GM21717 (cell line): ENCODE results near the gene MAP3K15.
"Not testable (repeated sequence)": the region's sequence is repeated elsewhere in the genome, so short reads cannot be mapped to it uniquely, and the experiment has no call there.

Experiments used
- ATAC-seq: cut with Tn5 transposase; IDR thresholded peaks from one replicate; pipeline ENCODE4 v1.9.1; 2021; ENCODE audit warnings: mild to moderate bottlenecking, moderate library complexity; ENCODE audit not compliant: unreplicated experiment

MAP3K15 gene

DNA sequence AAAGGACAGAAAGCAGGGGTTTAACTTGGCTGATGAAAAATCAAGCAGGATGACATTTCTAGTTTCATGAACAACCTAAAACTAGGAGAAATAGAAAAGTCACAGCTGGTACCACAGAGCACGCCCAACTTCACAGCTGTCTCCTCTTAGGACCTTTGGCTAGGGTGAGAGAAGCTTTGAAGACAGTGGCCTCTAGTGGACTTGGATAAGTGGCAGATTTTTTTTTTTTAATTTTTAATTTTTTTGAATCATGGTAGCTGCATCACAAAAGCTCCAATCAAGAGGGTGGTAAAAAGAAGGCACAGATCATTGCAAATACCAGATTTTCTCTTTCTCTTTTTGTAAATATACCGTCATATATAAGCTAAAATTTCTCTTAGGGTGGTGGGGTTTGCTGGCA, 20.2 kb upstream of the MAP3K15 start:
- ATAC-seq, result no peak

DNA sequence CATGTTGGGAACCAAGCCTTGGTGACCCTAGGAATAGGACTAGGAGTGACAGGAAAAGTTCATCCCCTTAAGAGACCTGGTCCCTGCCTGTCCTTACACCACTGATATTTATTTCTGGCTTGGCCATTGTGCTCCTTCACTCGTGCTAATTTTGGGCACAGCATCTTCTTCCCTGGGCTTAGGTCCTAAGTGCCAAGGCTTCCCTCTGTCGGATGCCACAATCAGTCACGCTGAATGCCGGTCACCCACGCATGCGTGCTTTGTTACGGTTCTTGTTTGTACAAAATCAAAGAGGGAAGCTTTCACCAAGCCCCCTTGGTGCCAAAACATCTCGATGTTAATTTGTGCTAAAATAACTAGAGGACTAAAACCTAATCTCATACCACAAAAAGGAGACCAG, 17.4 kb upstream of the MAP3K15 start:
- ATAC-seq, result no peak

DNA sequence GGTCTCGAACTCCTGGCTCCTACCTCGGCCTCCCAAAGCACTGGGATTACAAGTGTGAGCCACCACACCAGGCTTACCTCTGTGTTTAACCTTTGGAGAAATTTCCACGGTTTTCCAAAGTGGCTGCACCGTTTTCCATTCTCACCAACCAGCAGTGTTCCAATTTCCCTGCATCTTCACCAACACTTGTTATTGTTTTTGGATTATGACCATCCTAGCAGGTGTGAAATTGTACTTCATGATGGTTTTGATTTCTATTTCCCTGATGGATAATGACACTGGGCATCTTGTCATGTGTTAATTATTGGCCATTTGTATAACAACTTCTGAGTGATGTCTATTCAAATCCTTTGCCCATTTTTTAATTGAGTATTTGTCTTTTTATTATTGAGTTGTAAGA, 2.7 kb upstream of the MAP3K15 start:
- ATAC-seq, result no peak

DNA sequence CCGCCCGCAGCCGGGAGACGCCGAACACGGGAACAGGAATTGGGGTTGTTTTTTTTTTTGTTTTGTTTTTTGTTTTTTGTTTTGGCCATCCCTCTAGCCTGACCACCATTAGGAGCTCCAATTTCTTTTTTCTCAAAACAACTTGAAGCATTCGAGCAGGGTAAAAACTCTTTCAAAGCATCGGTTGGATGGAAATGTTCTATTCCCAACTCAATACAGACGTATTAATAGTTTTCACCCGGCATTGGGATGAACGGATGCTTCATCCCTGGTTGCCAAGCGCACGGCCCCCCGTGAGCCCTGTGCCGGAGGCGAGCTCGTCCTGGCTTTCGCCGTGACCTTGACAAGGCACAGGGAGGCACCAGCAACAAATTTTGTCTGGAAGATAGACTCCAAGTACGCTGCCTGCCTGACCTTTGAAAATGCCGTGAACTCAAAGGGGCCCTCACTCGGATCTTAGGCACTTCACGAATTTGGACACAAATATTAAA, 352 bp upstream of the MAP3K15 start:
- ATAC-seq, result no peak

DNA sequence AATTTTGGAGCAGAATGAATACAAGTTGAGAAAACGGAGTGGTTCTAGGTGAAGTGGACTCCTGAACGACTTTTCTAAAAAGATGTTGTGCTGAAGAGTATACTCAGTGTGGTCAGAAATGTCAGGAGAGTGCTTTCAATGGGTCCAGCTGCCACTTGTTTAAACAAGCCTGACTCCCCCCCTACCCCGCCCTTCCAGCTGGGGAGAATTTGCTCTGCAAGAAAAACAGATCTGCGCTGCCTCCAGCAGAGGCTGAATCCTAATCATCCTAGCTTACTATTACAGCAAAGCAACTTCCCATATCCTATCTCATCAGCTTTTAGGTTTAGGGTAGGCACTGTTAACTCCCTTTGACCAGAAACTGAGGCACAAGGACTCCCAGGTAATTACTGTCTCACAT, 1.9 kb downstream of the MAP3K15 start:
- no peak for ATAC-seq

DNA sequence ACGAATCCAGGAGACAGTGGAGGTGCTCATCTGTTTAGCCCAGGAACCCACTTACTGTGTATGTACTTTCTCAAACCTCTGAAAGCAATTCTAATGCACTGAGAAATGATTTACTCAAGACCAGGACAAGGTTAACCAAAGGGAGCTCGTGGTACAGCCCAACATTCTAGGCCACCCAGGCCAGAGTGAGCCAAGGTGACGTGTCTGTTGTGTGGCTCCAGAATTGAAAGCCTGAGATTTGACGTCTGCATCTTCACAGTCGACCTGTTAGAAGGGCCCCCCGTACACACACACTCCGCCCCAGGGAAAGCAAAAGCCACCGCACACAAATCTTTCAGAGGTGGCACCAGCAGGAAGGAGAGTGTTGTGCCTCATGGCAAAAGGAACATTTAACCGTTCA, 2.3 kb downstream of the MAP3K15 start:
- no peak for ATAC-seq

DNA sequence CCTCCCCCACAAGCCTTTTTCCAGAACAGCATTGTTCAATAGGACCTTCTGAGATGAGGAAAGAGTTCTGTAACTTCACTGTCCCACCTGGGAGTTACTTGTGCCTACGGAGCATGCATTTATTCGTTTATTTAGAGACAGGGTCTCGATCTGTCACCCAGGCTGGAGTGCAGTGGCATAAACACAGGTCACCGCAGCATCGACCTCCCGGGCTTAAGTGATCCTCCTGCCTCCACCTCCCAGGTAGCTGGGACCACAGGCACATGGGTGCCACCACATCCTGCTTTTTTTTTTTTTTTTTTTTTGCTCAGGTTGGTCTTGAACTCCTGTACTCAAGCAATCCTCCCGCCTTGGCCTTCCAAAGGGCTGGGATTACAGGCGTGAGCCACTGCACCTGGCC, 2.9 kb downstream of the MAP3K15 start:
- ATAC-seq, result no peak

DNA sequence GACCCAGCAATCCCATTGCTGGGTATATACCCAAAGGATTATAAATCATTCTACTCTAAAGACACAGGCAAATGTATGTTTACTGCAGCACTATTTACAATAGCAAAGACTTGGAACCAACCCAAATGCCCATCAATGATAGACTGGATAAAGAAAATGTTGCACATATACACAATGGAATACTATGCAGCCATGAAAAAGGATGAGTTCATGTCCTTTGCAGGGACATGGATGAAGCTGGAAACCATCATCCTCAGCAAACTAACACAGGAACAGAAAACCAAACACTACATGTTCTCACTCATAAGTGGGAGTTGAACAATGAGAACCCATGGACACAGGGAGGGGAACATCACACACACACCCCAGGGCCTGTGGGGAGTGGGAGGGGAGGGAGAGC, 3.5 kb downstream of the MAP3K15 start:
- not testable (repeated sequence) for ATAC-seq

DNA sequence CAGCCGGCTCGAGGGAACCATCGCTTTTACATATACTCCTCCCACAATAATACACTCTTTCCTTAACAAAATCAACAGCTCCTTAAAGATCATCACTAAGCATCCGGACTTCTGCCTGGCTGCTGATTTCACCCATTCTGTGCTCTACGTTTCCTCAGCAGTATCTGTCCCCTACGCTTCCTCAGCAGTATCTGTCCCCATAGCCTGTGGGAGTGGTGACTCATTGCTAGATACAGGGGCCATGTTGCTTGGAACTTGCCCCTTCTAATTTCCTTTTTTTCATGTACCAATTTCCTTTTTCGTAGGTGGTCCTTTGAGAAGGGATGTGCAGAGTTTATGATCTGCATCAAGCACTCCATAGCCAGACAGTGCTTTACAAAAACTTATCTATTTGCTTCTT, 18.6 kb downstream of the MAP3K15 start:
- no peak for ATAC-seq

DNA sequence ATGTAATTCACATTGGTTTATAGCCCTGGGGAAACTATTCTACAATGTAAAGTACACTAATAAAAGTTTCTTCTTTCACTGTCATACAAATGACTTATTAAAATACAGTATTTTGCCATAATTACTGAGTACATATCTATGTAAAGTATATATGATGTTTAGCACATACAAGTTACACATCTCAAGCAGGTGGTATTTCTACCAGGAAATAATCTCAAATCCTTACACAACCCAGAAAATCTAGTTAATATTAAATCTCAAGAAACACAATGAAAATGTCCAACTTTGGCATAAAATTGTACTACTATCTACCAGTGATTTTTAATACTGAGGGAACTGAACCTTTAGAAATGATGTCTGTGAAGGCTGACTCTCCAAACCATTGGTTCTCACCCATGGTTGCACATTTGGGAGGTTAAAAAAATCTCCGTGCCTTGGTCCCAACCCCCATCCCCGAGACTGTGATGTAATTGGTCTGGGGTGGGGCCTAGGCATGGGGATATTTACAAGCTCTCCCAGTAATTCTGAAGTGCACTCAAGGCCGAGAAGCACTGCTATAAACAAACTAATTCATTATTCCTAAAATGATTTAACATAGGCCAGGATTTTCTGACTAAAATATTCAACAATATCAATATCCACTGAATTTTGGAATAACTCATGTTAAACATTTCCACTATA, 27.6 kb downstream of the MAP3K15 start:
- no peak for ATAC-seq

DNA sequence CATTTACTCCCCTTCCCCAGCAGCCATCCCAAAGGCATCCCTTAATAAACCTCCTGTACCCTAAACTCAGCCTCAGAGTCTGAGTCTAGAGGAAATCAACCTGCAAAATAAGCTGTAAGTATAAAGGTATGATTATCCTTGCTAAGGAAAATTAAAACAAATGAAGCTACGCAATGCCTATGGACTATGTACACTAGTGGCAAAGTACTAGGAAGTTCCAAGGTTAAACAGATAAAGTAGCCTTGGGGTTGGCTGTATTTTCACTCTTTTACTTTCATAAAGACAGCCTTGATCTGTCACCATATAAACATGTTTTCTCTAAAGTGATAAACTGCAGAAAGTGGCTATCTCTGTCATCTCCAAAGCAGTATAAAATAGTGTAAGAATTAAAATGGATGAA, 35.9 kb downstream of the MAP3K15 start:
- ATAC-seq, result no peak

DNA sequence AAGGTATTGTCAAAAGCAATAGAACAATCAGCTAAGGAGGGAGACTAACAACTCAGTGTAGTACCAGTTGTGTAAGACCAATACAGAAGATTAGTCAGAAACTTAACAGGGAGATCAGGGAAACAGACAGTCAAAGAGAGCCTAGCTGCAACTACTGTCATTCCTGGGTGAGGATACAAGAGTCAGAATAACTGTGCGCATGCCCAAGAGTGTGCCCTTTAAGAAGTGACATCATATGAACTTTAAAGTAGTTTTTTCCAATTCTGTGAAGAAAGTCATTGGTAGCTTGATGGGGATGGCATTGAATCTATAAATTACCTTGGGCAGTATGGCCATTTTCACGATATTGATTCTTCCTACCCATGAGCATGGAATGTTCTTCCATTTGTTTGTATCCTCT, 46.9 kb downstream of the MAP3K15 start:
- ATAC-seq, result not testable (repeated sequence)

DNA sequence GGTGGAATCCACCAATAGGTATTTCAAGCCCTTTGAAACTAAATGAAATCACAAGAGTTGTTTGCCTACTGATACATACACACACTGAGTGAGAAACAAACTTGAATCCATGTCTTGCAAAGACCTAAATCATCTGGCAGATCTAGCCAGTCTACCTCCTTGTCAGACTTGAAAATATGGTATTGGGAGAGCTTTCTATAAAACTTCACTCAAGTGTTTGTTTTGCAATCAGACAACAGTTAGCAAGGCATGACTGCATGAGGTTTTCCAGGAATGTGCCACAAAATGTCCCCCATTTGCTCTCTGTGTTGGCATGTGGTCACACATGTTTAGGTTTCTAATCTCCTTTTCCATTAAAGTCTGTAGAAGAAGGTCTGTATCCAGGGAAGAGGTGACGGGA, 52.4 kb downstream of the MAP3K15 start:
- no peak for ATAC-seq

DNA sequence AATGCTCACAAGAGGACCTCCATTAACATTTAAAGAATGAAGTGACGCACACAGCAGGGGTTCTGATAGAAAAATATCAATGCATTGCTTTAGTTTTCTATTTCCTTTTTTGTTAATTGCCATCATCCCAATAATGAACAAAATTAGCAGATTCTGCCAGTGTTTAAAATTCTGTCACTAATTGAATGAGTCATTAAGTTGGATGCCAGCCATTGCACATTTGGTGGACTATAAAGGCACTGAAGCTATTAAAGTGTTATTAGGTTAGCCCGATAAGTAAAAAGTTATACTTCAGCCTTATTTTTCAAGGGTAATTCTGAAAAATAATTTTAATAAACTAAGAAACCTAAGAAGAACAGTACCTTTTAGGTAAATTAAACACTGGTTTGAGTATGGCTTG, 53.1 kb downstream of the MAP3K15 start:
- no peak for ATAC-seq

DNA sequence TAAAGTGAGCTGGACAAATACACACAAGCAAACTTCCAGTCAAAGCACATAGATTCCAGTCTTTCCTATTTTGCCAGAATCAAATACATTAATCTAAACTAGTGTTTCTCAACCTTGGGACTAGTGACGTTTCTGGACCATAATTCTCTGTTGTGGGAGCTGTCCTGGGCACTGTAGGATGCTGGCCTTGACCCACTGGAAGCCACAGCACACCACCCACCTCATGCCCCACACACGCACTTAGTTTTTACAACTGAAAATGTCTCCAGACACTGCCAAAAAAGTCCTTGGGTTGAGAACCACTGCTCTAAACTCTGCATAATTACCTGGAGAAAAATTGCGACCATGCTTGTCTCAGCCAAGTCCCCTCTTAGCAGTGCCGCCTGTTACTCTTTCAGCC, 57.6 kb downstream of the MAP3K15 start:
- ATAC-seq, result no peak

DNA sequence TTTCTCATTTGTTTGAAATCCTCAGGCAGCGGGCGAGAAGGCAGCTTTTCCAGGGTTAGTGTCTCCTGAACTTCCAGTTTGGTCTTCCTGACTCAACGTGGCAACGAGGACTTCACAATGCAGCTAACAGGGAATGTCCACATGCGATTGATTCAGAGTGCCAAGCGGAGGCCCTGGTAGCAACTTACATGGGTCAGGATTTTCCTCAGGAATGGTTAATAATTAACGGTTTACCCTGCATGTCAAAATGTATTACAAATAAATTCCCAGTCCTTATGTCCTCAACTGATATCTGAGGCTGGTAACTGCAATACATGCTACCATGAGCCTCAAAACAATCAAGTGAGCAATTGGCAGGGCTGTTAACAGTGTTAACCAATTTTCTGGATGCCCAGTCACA, 67.2 kb downstream of the MAP3K15 start:
- no peak for ATAC-seq

DNA sequence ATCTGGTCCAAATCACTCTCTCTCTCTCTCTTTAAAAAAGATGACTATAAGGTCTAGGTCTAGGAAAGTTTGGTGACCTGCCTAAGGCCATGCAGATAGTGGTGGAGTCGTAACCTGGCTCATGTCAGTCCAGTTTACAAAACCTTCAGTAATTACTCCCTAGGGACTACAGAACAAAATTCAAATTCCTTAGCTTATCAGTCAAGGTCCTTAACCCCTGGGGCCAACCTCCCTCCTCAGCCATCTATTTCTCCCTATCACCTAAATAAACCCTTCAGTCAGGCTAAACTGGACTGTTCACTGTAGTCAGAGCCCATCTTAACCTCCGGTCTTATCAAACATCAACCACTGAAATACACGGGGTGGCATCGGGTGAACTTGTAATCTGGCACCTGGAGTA, 68.9 kb downstream of the MAP3K15 start:
- ATAC-seq, result no peak

DNA sequence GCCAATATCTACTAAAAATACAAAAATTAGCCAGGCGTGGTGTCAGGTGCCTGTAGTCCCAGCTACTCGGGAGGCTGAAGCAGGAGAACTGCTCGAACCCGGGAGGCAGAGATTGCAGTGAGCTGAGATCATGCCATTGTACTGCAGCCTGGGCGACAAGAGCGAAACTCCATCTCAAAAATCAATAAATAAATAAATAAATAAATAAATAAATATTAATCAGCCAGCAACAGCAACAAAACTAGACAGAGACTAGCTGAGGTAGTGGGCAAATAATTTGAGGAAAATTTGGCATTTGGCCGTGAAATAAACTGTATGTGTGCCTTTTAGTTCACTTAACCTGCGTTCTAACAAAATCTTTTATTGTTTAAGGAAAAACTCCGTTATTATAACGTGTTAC, 69.5 kb downstream of the MAP3K15 start:
- ATAC-seq, result not testable (repeated sequence)

DNA sequence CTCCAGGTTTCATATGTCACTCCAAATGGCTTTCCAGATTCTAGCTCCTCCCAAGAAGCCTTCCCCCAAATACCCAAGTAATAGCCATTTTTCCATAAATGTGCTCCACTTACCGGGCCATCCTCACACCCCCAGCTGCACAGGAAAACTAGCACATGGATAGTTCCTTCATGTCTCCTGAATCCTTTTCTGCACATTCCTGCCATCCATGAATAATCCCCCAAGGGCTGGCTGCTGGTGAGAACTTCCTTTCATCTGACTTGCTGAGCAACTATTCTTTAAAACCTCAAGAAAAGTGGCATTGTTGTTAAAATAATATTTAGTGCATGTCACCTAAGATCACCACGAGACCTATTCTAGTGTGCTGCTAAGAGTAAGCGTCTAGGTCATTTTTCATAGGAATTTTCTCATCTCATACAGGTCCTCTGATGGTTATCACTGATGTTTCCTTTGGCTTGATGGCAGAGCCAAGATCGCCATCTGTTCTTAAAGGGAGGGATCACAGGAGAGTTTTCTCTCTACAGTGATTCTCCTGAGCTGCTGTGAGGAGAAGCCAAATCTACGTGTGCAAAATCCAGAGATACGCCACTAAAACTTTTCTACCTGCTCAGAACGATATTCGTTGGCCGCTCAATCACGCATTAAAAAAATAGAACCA, 71.3 kb downstream of the MAP3K15 start:
- no peak for ATAC-seq

DNA sequence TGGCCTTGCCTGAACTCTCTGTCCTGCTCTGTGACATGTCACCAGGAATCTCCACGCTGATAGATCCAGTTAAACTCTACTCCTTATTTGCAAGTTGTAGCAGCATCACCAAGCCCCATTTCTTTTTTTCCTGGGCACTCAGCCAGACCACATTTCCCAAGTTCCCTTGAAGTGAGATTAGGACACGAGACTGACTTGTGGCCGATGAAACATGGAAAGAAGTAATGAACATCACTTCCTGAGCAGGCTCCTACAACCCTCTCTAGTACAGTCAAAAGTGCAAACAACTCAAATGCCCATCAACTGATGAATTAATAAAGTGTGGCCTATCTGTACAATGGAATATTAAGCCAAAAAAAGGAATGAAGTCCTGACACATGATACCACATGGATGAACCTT, 74.6 kb downstream of the MAP3K15 start:
- ATAC-seq, result no peak

DNA sequence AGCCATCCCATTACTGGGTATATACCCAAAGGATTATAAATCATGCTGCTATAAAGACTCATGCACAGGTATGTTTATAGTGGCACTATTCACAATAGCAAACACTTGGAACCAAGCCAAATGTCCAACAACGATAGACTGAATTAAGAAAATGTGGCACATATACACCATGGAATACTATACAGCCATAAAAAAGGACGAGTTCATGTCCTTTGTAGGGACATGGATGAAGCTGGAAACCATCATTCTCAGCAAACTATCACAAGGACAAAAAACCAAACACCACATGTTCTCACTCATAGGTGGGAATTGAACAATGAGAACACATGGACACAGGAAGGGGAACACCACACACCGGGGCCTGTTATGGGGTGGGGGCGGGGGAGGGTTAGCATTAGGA, 92.6 kb downstream of the MAP3K15 start:
- ATAC-seq, result not testable (repeated sequence)

DNA sequence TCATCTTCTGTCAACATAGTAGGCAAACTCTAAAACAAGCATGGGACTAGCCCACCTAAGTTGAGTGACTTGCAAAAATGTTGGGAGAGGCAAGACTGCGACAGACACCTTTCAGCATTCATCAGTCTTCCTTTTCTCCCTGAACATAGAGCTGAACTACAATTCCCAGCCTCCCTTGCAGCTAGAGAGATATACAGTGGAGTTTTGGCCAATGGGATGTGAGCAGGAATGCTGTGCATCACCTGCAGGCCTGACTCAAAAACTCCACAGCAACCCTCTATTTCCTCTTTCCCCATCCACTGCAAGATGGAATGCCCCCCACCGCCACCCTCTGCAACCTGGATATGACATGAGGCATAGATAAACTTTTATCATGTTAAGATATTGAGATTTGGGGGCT, 105.0 kb downstream of the MAP3K15 start:
- no peak for ATAC-seq

DNA sequence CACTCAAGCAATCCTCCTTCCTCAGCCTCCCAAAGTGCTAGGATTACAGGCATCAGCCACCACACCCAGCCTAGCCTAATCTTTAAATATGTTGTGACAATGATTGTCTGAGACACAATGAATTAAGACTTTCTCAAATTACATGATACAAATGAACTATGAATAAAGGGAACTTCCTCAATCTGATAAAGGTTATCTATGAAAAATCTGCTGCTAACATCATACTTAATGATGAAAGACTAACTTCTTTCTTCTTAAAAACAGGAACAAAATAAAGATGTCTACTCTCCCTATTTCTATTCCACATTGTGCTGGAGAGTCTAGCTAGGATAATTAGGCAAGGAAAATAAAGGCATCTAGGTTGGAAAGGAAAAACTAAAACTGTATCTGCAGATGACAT, 111.6 kb downstream of the MAP3K15 start:
- ATAC-seq, result no peak
